Neural cell (in vitro differentiated cells): ENCODE measurements around the gene C11orf24. TPM values are rescaled to one million over a fixed set of nuclear protein-coding genes. Genes with fewer than 3 reads are reported as not detected.

ENCODE experiments used
- H2AFZ ChIP-seq: fragments of 200-600, 300-800 bp; sonication (generic), shearing (Covaris generic); 2 replicates; pipeline ENCODE4 v1.6.0; 2014; ENCODE audit warnings: low read depth, mild to moderate bottlenecking, antibody characterized with exemption, low read length, moderate library complexity
- H3F3A ChIP-seq: fragments of 200-600 bp; shearing (Covaris generic); 2 replicates; pipeline ENCODE4 v1.6.1; 2016; ENCODE audit warnings: mild to moderate bottlenecking, moderate library complexity, mixed read lengths, antibody characterized with exemption, low read length; ENCODE audit not compliant: insufficient read depth, poor library complexity, severe bottlenecking
- H3K27ac ChIP-seq: fragments of 200-600, 300-800 bp; sonication (generic), shearing (Covaris generic); 2 replicates; pipeline ENCODE4 v1.5.1; 2014; ENCODE audit warnings: mild to moderate bottlenecking, low read length, moderate library complexity
- H3K27me3 ChIP-seq: fragments of 300-800, 200-600 bp; sonication (generic), shearing (Covaris generic); 2 replicates; pipeline ENCODE4 v1.6.0; 2014; ENCODE audit warnings: mild to moderate bottlenecking, low read depth, low read length, moderate library complexity; ENCODE audit not compliant: insufficient read depth
- H3K36me3 ChIP-seq: fragments of 300-800, 200-600 bp; sonication (generic), shearing (Covaris generic); 2 replicates; pipeline ENCODE4 v1.5.1; 2014; ENCODE audit warnings: mild to moderate bottlenecking, antibody characterized with exemption, low read length, moderate library complexity; ENCODE audit not compliant: insufficient read depth
- H3K4me2 ChIP-seq: fragments of 300-800, 200-600 bp; sonication (generic), shearing (Covaris generic); 2 replicates; pipeline ENCODE4 v1.6.0; 2014; ENCODE audit warnings: mild to moderate bottlenecking, low read length
- H3K4me3 ChIP-seq: fragments of 300-800, 200-600 bp; sonication (generic), shearing (Covaris generic); 2 replicates; pipeline ENCODE4 v1.5.1; 2014; ENCODE audit warnings: mild to moderate bottlenecking, low read length, moderate library complexity
- H3K79me2 ChIP-seq: fragments of 200-600 bp; shearing (Covaris generic); replicated peaks from 2 replicates; pipeline ENCODE4 v1.6.0; 2014; ENCODE audit warnings: mild to moderate bottlenecking, low read length, moderate library complexity; ENCODE audit not compliant: insufficient read depth
- H3K9ac ChIP-seq: fragments of 300-800, 200-600 bp; sonication (generic), shearing (Covaris generic); 2 replicates; pipeline ENCODE4 v1.6.1; 2016; ENCODE audit warnings: mild to moderate bottlenecking, low read length, mixed read lengths
- H3K9me2 ChIP-seq: fragments of 200-600 bp; shearing (Covaris generic); 2 replicates; pipeline ENCODE4 v1.6.1; 2016; ENCODE audit warnings: mild to moderate bottlenecking, low read length, mixed read lengths; ENCODE audit not compliant: insufficient read depth
- H3K9me3 ChIP-seq: fragments of 200-600, 300-800 bp; sonication (generic), shearing (Covaris generic); 2 replicates; pipeline ENCODE4 v1.6.1; 2016; ENCODE audit warnings: mild to moderate bottlenecking, mixed run types, low read length, moderate library complexity, mixed read lengths
- H4K20me1 ChIP-seq: fragments of 200-600 bp; shearing (Covaris generic); 2 replicates; pipeline ENCODE4 v1.6.1; 2016; ENCODE audit warnings: mild to moderate bottlenecking, mixed run types; ENCODE audit not compliant: insufficient read depth
- EP300 ChIP-seq: fragments of 450-650 bp; conservative IDR thresholded peaks from 2 replicates; pipeline ENCODE4 v1.6.1; 2014; ENCODE audit warnings: antibody characterized with exemption, mild to moderate bottlenecking, moderate library complexity; ENCODE audit not compliant: poor library complexity, severe bottlenecking
- EZH2 ChIP-seq: fragments of 200-600, 300-800 bp; shearing (Covaris generic), sonication (generic); IDR thresholded peaks from 2 replicates; pipeline ENCODE4 v1.6.1; 2014; ENCODE audit warnings: antibody characterized with exemption, low read length, borderline replicate concordance, mild to moderate bottlenecking; ENCODE audit not compliant: insufficient read depth, poor library complexity, severe bottlenecking
- MXI1 ChIP-seq: fragments of 450-650 bp; conservative IDR thresholded peaks from 2 replicates; pipeline ENCODE4 v1.6.1; 2014; ENCODE audit warnings: antibody characterized with exemption, mild to moderate bottlenecking; ENCODE audit not compliant: poor library complexity, severe bottlenecking
- POLR2AphosphoS5 ChIP-seq: IDR thresholded peaks from 2 replicates; pipeline ENCODE4 v1.6.1; 2012
- RAD21 ChIP-seq: fragments of 450-650 bp; conservative IDR thresholded peaks from 2 replicates; pipeline ENCODE4 v1.6.1; 2014; ENCODE audit warnings: antibody characterized with exemption, mild to moderate bottlenecking, moderate library complexity
- REST ChIP-seq: IDR thresholded peaks from 2 replicates; pipeline ENCODE4 v1.6.1; 2012; ENCODE audit warnings: borderline replicate concordance
- SMC3 ChIP-seq: fragments of 450-650 bp; conservative IDR thresholded peaks from 2 replicates; pipeline ENCODE4 v1.6.1; 2014; ENCODE audit warnings: antibody characterized with exemption, mild to moderate bottlenecking, moderate library complexity; ENCODE audit not compliant: poor library complexity
- TAF1 ChIP-seq: IDR thresholded peaks from 2 replicates; pipeline ENCODE4 v1.6.1; 2012; ENCODE audit warnings: low read depth
- polyA plus RNA-seq: library from polyadenylated mRNA; depleted of rRNA; stranded (reverse); fragments of >200 nt; gene quantifications from 2 replicates; pipeline ENCODE4 v1.2.3, GENCODE V29; 2014
- TF ChIP-seq, protein P1 (sequence below): fragments of 450-650 bp; IDR thresholded peaks from 2 replicates; pipeline ENCODE4 v1.5.1; 2014; ENCODE audit warnings: antibody characterized with exemption, mild to moderate bottlenecking, moderate library complexity; ENCODE audit not compliant: poor library complexity, severe bottlenecking

C11orf24 gene
- polyA plus RNA-seq, 1 donor from 2014 or later, result 9.6 TPM

DNA sequence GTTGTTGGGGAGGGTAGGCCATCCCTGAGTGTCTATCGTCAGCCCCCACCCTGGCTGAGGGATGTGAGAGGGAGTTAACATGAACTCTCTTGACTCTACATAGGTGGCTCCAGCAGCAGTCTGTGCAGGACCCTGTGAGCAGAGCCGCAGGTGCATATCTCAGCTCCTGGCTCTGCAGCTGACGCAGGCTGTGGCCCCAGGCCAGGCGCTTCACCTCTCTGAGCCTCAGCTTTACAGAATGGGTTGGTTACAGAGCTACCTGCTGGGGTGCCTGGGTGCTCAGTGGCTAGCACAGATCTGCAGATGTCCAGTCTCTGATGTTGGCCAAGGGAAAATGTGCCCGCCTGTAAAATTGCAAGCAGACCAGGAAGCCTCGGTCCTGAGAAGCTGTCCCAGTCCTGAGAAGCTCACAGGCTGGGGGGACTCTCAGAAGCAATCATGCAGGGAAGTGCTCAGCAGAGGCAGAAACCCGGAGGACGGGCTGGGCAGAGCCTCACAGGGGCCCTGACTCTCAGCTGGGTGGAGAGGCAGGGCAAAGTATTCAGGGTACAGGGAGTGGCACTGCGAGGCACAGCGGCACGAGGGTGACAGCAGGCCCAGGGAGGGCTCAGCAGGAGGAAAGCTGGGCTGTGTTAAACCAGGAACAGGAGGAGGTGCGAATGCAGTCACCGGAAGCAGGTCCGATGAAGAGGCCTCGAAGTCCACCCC lies 24.7 kb upstream of the C11orf24 start:
- Histone ChIP-seq H3K9me3 (no peaks in the 10 kb centered on the region), H2AFZ (no peak overlapping the region), H3F3A (no peaks in the 10 kb centered on the region), H3K36me3 (no peaks in the 10 kb centered on the region), H4K20me1 (no peaks in the 10 kb centered on the region), H3K9ac (no peak overlapping the region), H3K27me3 (no peaks in the 10 kb centered on the region), H3K4me2 (no peak overlapping the region), H3K79me2 (no peaks in the 10 kb centered on the region), H3K27ac (no peak overlapping the region), H3K9me2 (no peaks in the 10 kb centered on the region), H3K4me3 (no peak overlapping the region)
- TF ChIP-seq TAF1, result no peak
- TF ChIP-seq REST, result no peak
- no peak for TF ChIP-seq SMC3
- no peak for TF ChIP-seq EP300
- no peak for TF ChIP-seq MXI1
- no peak for TF ChIP-seq POLR2AphosphoS5
- TF ChIP-seq EZH2, result no peak
- TF ChIP-seq, protein P1, sequence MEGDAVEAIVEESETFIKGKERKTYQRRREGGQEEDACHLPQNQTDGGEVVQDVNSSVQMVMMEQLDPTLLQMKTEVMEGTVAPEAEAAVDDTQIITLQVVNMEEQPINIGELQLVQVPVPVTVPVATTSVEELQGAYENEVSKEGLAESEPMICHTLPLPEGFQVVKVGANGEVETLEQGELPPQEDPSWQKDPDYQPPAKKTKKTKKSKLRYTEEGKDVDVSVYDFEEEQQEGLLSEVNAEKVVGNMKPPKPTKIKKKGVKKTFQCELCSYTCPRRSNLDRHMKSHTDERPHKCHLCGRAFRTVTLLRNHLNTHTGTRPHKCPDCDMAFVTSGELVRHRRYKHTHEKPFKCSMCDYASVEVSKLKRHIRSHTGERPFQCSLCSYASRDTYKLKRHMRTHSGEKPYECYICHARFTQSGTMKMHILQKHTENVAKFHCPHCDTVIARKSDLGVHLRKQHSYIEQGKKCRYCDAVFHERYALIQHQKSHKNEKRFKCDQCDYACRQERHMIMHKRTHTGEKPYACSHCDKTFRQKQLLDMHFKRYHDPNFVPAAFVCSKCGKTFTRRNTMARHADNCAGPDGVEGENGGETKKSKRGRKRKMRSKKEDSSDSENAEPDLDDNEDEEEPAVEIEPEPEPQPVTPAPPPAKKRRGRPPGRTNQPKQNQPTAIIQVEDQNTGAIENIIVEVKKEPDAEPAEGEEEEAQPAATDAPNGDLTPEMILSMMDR, result no peak
- TF ChIP-seq RAD21, result no peak

GRCh38 chr11:68295940-68296339 lies 24.2 kb upstream of the C11orf24 start:
- H3K79me2 ChIP-seq, result no peaks in the 10 kb centered on the region
- H3K9me3 ChIP-seq, result no peaks in the 10 kb centered on the region
- H2AFZ ChIP-seq, result no peak overlapping the region
- H3K36me3 ChIP-seq, result no peaks in the 10 kb centered on the region
- H3K27ac ChIP-seq, result no peak overlapping the region
- no peak for TF ChIP-seq REST
- TF ChIP-seq POLR2AphosphoS5, result no peak
- no peak overlapping the region for H3K9ac ChIP-seq
- no peaks in the 10 kb centered on the region for H3K27me3 ChIP-seq
- H3K4me3 ChIP-seq, result no peak overlapping the region
- H3K9me2 ChIP-seq, result no peaks in the 10 kb centered on the region
- no peak overlapping the region for H3K4me2 ChIP-seq
- H4K20me1 ChIP-seq, result no peaks in the 10 kb centered on the region
- H3F3A ChIP-seq, result no peaks in the 10 kb centered on the region
